Measurements from ENCODE around the gene RIBC2.

RIBC2 gene

DNA sequence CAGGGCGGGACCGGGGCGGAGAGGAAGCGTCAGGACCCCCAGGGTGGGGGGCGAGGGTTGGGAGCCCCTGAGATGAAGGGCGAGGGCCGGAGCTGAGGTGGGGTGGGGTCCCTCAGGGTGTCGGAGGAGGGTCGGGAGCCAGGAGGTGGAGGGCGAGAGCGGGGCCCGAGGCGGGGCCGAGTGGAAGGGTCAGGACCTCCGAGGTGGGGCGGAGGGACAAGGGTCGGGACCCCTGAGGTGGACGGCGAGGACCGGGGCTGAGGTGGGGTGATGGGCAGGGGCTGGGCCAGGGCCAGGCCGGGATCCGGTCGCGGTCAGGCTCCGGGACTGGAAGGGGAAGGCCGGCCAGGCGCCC is 503 bp upstream of the RIBC2 start:
- Histone ChIP-seq H3K4me1 (ENCODE audit: control insufficient read depth, insufficient read depth, low read length) (no peaks in the 10 kb centered on the region), H3K36me3 (ENCODE audit: control insufficient read depth, insufficient read depth, low read length) (no peaks in the 10 kb centered on the region), H3K4me3 (ENCODE audit: low read length) (peak overlapping the region; percentile 59), H3K27ac (ENCODE audit: low read depth, low read length) (no peak overlapping the region), H3K9ac (ENCODE audit: low read length) (no peak overlapping the region), H3K27me3 (ENCODE audit: control insufficient read depth, insufficient read depth, low read length) (no peaks in the 10 kb centered on the region)

DNA sequence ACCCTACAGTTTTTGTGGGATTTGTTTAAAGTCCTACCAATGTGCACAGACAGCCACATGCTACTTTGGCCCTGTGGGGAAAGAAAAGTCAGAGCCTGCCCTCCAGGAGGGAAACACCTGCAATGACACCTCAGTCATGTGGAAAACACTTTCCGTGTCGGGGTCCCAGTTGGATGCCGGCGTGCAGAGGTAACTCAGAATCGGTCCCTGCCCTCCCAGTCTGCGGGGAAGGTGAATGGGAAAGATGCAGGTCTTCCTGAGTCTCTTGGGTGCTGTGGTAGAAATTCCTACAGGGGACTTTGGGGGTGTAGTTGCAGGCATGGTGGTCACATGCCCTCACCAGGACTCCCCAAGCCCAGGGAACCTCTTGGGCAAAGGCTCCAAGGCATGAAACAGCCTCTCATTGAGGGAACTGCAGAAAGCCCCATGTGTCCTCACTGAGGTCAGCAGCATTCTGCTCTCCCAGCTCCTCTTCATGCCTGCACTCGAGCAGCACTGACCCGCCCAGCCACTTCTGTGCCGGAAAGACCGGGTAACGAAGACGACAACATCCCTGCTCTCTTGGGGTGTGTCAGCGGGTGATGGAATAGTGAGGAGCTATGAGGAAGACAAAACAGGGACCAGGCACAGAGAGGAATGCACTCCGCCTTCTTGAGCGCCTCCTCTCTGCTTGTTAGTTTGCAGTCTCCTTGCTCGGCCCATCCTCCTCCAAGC is 4.7 kb downstream of the RIBC2 start:
- Histone ChIP-seq H3K36me3 (ENCODE audit: control insufficient read depth, insufficient read depth, low read length) (no peaks in the 10 kb centered on the region), H3K4me3 (ENCODE audit: low read length) (no peak overlapping the region), H3K4me1 (ENCODE audit: control insufficient read depth, insufficient read depth, low read length) (no peaks in the 10 kb centered on the region), H3K27me3 (ENCODE audit: control insufficient read depth, insufficient read depth, low read length) (no peaks in the 10 kb centered on the region), H3K27ac (ENCODE audit: low read depth, low read length) (no peak overlapping the region), H3K9ac (ENCODE audit: low read length) (no peak overlapping the region)

DNA sequence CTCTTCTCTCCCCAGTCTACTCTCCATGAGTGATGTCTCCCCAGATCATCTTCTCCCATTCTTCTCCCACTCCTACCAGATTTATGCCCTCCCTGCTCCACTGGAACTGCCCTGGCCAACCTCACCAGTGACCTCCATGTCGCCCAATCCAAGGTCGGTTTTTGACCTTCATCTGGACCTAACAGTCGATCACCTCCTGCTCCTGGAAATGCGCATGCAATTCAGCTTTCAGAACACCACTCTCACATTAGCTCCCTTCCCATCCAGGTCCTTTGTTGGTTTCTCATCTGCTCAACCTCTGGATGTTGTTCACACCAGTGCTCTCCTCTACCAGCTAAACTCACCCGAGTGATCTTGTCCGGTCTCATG is 5.3 kb downstream of the RIBC2 start:
- no peaks in the 10 kb centered on the region for H3K36me3 ChIP-seq (ENCODE audit: control insufficient read depth, insufficient read depth, low read length)
- no peaks in the 10 kb centered on the region for H3K4me1 ChIP-seq (ENCODE audit: control insufficient read depth, insufficient read depth, low read length)
- no peak overlapping the region for H3K4me3 ChIP-seq (ENCODE audit: low read length)
- no peak overlapping the region for H3K9ac ChIP-seq (ENCODE audit: low read length)
- H3K27ac ChIP-seq (ENCODE audit: low read depth, low read length), result no peak overlapping the region
- H3K27me3 ChIP-seq (ENCODE audit: control insufficient read depth, insufficient read depth, low read length), result no peaks in the 10 kb centered on the region

DNA sequence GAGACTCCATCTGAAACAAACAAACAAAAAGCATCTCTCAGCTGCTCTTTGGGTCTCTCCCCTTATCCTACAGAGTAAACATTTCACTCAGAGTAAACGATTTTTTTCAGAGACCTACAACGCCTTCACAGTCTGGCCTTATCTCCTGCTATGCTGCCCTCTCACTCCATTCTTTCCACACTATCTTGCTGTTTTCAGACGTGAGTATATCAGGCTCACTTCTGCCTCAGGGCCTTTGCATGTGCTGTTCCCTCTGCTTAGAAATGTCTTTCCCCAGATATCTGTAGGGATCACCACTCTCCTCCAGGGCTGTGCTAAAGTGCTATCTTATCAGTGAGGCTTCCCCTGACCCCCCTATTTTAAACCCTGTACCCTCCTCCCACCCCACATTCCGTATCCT is 6.5 kb downstream of the RIBC2 start:
- Histone ChIP-seq H3K27ac (ENCODE audit: low read depth, low read length) (no peak overlapping the region), H3K36me3 (ENCODE audit: control insufficient read depth, insufficient read depth, low read length) (no peaks in the 10 kb centered on the region), H3K4me1 (ENCODE audit: control insufficient read depth, insufficient read depth, low read length) (no peaks in the 10 kb centered on the region), H3K9ac (ENCODE audit: low read length) (no peak overlapping the region), H3K4me3 (ENCODE audit: low read length) (no peak overlapping the region), H3K27me3 (ENCODE audit: control insufficient read depth, insufficient read depth, low read length) (no peaks in the 10 kb centered on the region)

DNA sequence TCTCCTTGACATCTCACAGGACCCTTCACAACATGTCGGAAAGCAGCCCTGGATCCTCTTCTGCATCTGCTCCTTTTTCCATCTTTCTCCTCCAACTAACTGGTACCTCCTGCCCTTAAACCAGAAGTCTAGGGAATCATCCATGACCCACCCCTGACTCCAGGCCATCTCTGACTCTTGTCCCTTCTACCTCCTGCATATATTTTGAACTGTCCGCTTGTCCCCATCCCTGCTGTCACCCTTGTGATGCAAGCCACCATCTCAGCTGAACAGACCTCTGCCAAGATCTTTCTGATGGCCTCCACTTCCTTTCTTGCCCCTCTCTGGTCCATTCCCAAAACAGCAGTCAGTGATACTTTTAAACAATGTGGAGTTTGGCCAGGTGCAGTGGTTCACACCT is 7.0 kb downstream of the RIBC2 start:
- H3K4me1 ChIP-seq (ENCODE audit: control insufficient read depth, insufficient read depth, low read length), result no peaks in the 10 kb centered on the region
- no peaks in the 10 kb centered on the region for H3K27me3 ChIP-seq (ENCODE audit: control insufficient read depth, insufficient read depth, low read length)
- no peak overlapping the region for H3K9ac ChIP-seq (ENCODE audit: low read length)

DNA sequence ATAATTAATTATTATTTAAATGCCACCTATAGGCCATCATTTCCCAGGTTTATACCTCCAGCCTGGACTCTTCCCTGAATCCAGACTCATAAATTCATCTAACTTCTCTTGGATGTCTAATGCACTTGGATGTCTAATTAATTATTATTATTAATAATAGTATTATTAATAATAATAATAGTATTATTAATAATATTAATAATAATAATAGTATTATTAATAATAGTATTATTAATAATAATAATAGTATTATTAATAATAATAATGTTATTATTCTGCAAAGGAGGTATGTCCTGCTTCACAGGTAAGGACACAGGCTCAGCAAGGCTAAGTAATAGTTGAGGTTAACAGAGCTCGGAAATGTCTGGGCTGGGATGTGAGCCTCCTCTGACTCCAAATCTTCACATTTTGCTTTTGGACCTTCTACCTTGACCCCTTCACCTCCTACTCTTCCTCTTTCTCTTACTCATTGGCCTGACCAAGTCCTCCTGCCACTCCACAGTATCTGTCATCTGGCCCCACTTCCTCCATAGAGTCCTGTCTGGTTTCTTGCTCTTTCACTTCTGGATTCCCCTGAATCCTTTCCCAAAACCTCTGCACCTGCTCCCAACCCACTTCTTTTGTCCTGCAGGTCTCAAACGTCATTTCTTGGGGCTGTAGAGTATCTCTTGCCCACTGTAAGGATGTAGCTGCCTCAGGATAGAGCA is 8.0 kb downstream of the RIBC2 start:
- Histone ChIP-seq H3K4me3 (ENCODE audit: low read length) (no peak overlapping the region), H3K9ac (ENCODE audit: low read length) (no peak overlapping the region), H3K27me3 (ENCODE audit: control insufficient read depth, insufficient read depth, low read length) (no peaks in the 10 kb centered on the region), H3K4me1 (ENCODE audit: control insufficient read depth, insufficient read depth, low read length) (no peaks in the 10 kb centered on the region), H3K27ac (ENCODE audit: low read depth, low read length) (no peak overlapping the region), H3K36me3 (ENCODE audit: control insufficient read depth, insufficient read depth, low read length) (no peaks in the 10 kb centered on the region)

More for the DNA sequence above, 7.0 kb downstream of the RIBC2 start:
- no peak overlapping the region for H3K27ac ChIP-seq (ENCODE audit: low read depth, low read length)
- H3K4me3 ChIP-seq (ENCODE audit: low read length), result no peak overlapping the region
- no peaks in the 10 kb centered on the region for H3K36me3 ChIP-seq (ENCODE audit: control insufficient read depth, insufficient read depth, low read length)

DNA sequence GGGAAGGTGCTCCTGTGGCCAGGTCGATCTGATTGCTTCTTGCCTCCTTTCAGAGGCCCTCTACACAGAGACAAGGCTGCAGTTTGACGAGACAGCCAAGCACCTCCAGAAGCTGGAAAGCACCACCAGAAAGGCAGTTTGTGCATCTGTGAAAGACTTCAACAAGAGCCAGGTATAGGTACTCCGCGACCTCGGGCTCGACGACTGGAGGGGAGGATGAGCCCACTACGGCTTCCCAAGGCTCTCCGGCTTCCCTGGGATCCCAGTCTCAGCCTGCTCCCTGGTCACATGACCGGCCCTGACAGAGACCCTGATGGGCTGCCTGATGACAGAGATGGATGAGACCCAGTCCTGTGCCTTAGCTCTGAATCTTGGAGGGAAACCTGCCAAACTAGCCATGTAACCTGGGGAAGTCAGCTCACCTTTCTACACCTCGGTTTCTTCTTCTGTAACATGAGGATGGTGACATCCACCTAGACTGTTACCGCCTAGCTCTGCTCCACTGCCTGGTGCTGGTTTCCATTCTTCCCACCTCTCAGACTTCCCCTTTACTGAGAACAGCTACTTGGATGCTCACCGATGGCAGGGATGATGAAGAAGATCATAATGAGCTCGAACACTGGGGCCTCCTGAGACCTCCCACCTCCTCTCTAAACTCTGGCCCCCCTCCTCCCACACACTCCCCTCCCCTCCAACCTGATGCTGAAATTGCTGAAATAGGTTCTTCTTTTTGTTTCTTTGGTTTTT is 8.9 kb downstream of the RIBC2 start:
- no peak overlapping the region for H3K27ac ChIP-seq (ENCODE audit: low read depth, low read length)
- no peaks in the 10 kb centered on the region for H3K36me3 ChIP-seq (ENCODE audit: control insufficient read depth, insufficient read depth, low read length)
- H3K9ac ChIP-seq (ENCODE audit: low read length), result no peak overlapping the region
- no peaks in the 10 kb centered on the region for H3K27me3 ChIP-seq (ENCODE audit: control insufficient read depth, insufficient read depth, low read length)
- no peak overlapping the region for H3K4me3 ChIP-seq (ENCODE audit: low read length)
- no peaks in the 10 kb centered on the region for H3K4me1 ChIP-seq (ENCODE audit: control insufficient read depth, insufficient read depth, low read length)

DNA sequence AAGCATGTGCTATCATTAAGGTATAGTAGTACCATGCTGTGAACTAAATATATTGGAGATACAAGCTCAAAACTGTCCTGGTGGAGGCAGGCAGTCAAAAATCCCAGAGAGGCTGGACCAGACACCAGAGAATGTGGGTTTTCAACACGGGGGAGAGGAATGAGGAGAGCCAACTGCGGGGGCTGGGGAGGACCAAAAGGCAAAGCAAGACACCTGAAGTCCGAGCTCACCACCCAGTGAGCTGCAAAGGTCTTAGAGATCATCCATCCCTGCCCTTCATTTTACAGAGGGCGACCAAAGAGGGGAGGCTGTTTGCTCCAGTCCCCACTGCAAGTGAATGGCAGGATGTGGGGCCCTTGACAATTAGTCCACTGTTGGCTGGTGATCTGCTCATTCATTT is 10.0 kb downstream of the RIBC2 start:
- Histone ChIP-seq H3K27ac (ENCODE audit: low read depth, low read length) (no peak overlapping the region), H3K9ac (ENCODE audit: low read length) (no peak overlapping the region), H3K4me1 (ENCODE audit: control insufficient read depth, insufficient read depth, low read length) (no peaks in the 10 kb centered on the region), H3K36me3 (ENCODE audit: control insufficient read depth, insufficient read depth, low read length) (no peaks in the 10 kb centered on the region), H3K4me3 (ENCODE audit: low read length) (no peak overlapping the region), H3K27me3 (ENCODE audit: control insufficient read depth, insufficient read depth, low read length) (no peaks in the 10 kb centered on the region)

DNA sequence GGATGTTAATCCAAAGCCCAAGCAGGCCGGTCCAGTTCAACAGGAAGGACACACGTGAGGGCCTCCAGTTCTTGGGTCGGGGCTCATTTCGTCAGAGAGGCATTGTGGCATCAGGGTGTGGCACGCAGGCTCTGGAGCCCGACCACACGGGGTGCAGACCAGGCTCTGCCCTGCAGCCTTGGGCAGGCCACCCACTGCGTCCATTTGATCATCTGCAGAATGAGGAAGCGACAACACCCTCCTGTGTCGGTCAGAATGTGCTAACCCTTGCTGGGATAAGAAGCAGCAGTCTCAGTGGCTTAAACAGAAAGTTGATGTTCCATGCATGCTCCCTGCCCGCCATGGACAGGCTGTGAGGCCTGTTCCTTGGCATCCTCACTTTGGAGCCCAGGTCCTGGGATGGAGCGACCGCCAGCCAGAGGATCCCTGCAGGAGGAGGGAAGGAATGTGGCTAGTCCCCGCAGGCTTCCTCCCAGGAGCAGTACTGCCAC is 10.8 kb downstream of the RIBC2 start:
- H3K27ac ChIP-seq (ENCODE audit: low read depth, low read length), result no peak overlapping the region

DNA sequence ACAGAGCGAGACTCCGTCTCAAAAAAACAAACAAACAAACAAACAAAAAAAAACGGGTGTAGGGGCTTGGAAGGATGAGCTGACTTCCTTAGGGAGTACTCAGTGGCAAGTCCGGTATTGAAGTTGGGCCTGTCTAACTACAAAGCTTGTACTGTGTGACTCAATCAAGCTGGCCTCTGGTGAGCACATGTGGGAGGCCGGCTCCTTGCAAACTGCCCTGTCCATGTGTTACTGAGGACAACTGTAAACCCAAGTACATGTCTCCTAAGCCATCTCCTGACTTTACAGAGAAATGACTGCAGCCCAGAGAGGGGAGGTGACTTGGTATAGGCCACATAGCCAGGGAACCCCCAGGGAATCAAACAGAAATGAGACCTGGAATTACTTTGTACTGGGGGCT is 11.6 kb downstream of the RIBC2 start:
- Histone ChIP-seq H3K9ac (ENCODE audit: low read length) (no peak overlapping the region), H3K27me3 (ENCODE audit: control insufficient read depth, insufficient read depth, low read length) (no peaks in the 10 kb centered on the region), H3K27ac (ENCODE audit: low read depth, low read length) (no peak overlapping the region)

More for the DNA sequence above, 10.8 kb downstream of the RIBC2 start:
- Histone ChIP-seq H3K9ac (ENCODE audit: low read length) (no peak overlapping the region), H3K27me3 (ENCODE audit: control insufficient read depth, insufficient read depth, low read length) (no peaks in the 10 kb centered on the region), H3K4me3 (ENCODE audit: low read length) (no peak overlapping the region), H3K4me1 (ENCODE audit: control insufficient read depth, insufficient read depth, low read length) (no peaks in the 10 kb centered on the region), H3K36me3 (ENCODE audit: control insufficient read depth, insufficient read depth, low read length) (no peaks in the 10 kb centered on the region)

DNA sequence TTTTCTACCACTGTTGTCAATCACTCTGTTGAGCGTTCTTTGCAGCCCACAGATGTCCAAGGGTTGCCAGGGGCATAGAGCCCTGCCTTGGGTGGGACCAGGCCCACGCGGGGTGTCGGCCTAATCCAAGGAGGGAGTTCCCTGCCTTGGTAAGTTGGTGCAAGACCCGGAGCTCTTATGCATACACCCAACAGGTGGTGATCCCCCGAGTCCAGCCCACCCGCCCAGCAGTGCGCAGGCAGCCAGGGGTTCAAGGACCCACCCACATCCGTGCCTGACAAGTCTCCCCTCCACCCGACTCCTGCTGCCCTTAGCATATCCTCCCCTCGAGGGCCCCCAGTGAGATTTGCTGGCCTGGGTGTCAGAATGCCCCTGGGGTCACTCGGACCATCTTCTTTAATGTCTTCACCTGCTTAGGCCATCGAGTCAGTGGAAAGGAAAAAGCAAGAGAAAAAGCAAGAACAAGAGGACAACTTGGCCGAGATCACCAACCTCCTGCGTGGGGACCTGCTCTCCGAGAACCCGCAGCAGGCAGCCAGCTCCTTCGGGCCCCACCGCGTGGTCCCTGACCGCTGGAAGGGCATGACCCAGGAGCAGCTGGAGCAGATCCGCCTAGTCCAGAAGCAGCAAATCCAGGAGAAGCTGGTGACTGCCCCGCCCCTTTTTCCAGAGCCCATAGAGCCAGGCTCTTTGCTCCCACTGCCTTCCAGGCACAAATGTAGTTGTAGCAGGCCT is 12.2 kb downstream of the RIBC2 start:
- Histone ChIP-seq H3K27ac (ENCODE audit: low read depth, low read length) (no peak overlapping the region), H3K27me3 (ENCODE audit: control insufficient read depth, insufficient read depth, low read length) (no peaks in the 10 kb centered on the region), H3K4me3 (ENCODE audit: low read length) (no peak overlapping the region), H3K36me3 (ENCODE audit: control insufficient read depth, insufficient read depth, low read length) (no peaks in the 10 kb centered on the region), H3K9ac (ENCODE audit: low read length) (no peak overlapping the region), H3K4me1 (ENCODE audit: control insufficient read depth, insufficient read depth, low read length) (no peaks in the 10 kb centered on the region)

More for the DNA sequence above, 11.6 kb downstream of the RIBC2 start:
- no peak overlapping the region for H3K4me3 ChIP-seq (ENCODE audit: low read length)
- no peaks in the 10 kb centered on the region for H3K4me1 ChIP-seq (ENCODE audit: control insufficient read depth, insufficient read depth, low read length)
- no peaks in the 10 kb centered on the region for H3K36me3 ChIP-seq (ENCODE audit: control insufficient read depth, insufficient read depth, low read length)

DNA sequence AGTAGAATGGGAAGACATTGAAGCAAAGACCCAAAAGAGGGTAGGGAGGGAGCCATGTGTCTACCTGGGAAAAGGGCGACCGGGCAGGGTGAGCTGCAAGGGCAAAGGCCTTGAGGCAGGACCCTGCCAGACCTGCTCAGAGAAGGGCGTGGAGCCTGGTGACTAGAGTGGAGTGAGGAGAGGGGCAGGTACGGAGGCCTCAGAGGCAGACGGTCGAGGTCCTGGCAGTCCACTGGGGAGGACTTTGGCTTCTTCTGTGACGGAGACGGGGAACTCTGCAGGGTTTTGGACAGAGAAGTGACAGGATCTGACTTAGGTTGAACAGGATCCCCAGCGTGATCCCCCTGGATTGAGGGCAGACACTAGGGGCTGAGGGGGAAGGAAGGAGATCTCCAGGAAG is 12.9 kb downstream of the RIBC2 start:
- no peak overlapping the region for H3K4me3 ChIP-seq (ENCODE audit: low read length)
- no peaks in the 10 kb centered on the region for H3K4me1 ChIP-seq (ENCODE audit: control insufficient read depth, insufficient read depth, low read length)
- H3K36me3 ChIP-seq (ENCODE audit: control insufficient read depth, insufficient read depth, low read length), result no peaks in the 10 kb centered on the region
- H3K9ac ChIP-seq (ENCODE audit: low read length), result no peak overlapping the region
- no peaks in the 10 kb centered on the region for H3K27me3 ChIP-seq (ENCODE audit: control insufficient read depth, insufficient read depth, low read length)
- H3K27ac ChIP-seq (ENCODE audit: low read depth, low read length), result no peak overlapping the region

Measured in rectal smooth muscle tissue (tissue), 1 donor.